ENCODE data around the gene STK11. TPM values are rescaled to one million over a fixed set of nuclear protein-coding genes. Genes with fewer than 3 reads are reported as not detected.

STK11 gene
- 10 to 100 TPM; 60.2 to 70.0 TPM for total RNA-seq

DNA sequence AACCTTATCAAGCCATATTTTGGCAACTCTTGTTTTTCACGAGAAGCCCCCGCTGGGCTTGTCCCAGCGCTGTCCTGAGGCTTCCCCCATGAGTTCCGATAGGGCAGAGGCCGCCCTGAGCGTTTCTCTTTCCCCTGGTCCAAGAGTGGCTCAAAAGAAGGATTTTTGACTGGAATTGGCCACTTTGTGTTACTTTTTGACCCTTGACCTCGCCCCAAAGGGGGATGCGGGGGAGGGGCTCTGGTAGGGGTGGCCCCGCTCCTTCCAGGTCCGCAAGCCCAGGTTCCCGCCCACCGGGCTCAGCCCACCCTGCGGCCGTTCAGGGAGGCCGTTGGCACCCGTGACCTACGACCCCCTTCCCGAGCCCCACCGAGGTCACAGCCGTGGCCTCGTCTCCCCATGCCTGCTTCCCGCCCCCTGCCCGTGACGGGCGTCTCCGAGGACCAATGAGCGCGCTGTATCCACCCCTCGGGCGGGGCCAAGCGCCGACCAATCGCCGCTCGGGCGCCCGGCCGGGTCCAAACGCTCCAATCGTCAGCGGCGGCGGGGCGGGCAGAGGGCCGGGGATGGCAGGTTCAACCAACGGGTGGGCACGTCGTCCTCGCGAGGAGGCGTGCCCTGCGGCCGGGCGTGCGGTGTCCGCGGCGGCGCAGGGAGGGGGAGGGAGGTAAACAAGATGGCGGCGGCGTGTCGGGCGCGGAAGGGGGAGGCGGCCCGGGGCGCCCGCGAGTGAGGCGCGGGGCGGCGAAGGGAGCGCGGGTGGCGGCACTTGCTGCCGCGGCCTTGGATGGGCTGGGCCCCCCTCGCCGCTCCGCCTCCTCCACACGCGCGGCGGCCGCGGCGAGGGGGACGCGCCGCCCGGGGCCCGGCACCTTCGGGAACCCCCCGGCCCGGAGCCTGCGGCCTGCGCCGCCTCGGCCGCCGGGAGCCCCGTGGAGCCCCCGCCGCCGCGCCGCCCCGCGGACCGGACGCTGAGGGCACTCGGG is at the start of gene STK11:
STK11 (plus strand) TSS at position 665 of the 986 bp plus-strand sequence. CDS start 1,136 bp downstream, outside the sequence.
- Histone ChIP-seq H3K4me1 (ENCODE audit: control insufficient read depth in 1 of 2, low read depth in 2 of 2) (peaks cover 24 to 37% of the 10 kb centered on the region in 2 donors), H3K4me3 (peak within 1 kb of the TSS; percentile 86), H3K9me3 (no peaks in the 10 kb centered on the region), H3K36me3 (no peaks in the 10 kb centered on the region), H3K27me3 (replicated peaks; ENCODE audit: insufficient read depth) (no peaks in the 10 kb centered on the region), H3K27ac (peak within 1 kb of the TSS; percentile 85 to 90)
- ATAC-seq (ENCODE audit: insufficient number of reproducible peaks, low FRiP score, low read depth): peak; percentile 82
- DNase-seq (ENCODE audit: low spot score): peak; percentile 96
- TF ChIP-seq, protein P1, sequence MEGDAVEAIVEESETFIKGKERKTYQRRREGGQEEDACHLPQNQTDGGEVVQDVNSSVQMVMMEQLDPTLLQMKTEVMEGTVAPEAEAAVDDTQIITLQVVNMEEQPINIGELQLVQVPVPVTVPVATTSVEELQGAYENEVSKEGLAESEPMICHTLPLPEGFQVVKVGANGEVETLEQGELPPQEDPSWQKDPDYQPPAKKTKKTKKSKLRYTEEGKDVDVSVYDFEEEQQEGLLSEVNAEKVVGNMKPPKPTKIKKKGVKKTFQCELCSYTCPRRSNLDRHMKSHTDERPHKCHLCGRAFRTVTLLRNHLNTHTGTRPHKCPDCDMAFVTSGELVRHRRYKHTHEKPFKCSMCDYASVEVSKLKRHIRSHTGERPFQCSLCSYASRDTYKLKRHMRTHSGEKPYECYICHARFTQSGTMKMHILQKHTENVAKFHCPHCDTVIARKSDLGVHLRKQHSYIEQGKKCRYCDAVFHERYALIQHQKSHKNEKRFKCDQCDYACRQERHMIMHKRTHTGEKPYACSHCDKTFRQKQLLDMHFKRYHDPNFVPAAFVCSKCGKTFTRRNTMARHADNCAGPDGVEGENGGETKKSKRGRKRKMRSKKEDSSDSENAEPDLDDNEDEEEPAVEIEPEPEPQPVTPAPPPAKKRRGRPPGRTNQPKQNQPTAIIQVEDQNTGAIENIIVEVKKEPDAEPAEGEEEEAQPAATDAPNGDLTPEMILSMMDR (IDR thresholded peaks at IDR 0.05): no peak

DNA sequence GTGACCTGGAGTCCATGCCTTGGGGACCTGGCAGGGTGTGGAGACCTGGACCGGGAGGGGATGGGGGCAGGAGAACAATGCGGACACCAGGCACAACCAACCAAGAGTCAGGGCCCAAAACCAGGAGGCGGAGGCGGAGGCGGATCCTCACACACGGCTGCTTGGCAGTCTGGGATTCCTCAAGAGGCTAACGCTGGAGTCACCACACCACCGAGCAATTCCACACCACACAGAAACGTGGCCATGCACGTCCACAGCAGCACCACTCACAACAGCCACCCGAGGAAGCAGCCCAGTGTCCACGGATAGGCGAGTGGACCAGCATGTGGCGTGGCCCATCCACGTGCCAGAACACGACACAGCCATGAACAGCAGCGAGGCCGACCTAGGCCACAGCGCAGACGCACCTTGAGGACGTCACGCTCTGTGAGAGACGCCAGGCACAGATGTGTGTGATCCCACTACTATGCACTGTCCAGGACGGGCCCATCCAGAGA is 49.2 kb upstream of the STK11 start:
- H3K27me3 ChIP-seq (replicated peaks; ENCODE audit: insufficient read depth): no peaks in the 10 kb centered on the region
- H3K4me1 ChIP-seq (ENCODE audit: control insufficient read depth in 1 of 2, low read depth in 2 of 2): peaks cover 31 to 51% of the 10 kb centered on the region in 2 donors
- no peak for DNase-seq (ENCODE audit: low spot score)
- peak overlapping the region; percentile 86 to 90 for H3K27ac ChIP-seq
- H3K4me3 ChIP-seq: no peak overlapping the region
- no peak for ATAC-seq (ENCODE audit: insufficient number of reproducible peaks, low FRiP score, low read depth)
- TF ChIP-seq, protein P1 (IDR thresholded peaks at IDR 0.05): no peak
- H3K9me3 ChIP-seq: no peaks in the 10 kb centered on the region
- H3K36me3 ChIP-seq: peaks cover 4% of the 10 kb centered on the region

DNA sequence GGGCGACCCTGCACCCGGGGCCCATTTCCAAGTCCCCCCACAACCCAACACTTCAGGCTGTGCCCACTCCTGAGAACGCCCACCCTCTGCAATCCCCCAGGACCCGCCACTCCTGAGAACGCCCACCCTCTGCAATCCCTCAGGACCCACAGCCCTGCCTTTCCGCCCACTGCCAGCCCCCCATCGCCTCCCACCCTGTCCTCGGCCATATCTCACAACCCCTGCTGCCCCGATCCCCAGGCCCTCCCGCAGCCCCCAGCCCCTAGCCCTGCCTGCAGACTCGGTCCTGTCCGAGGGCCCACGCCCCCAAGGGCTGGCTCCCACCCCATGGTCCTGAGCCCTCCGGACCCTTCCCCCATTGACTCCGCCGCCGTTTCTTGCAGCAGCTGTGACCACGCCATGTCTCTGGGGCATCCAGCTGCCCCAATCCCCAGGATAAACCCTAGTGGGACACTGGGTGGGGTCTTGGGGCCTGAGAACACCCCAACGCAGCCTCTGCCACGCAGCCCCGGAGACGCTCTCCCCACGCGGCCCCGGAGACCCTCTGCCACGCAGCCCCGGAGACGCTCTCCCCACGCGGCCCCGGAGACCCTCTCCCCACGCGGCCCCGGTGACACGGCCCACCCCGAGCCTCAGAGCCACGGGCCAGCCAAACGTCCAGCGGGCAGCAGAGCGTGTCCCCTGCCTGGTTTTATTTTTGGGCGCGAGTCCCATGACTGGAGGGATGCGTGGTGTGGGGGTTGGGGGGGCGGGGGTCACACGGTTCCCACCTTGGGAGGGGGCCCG is 48.6 kb upstream of the STK11 start:
- Histone ChIP-seq H3K4me3 (no peak overlapping the region), H3K4me1 (ENCODE audit: control insufficient read depth in 1 of 2, low read depth in 2 of 2) (peaks cover 25 to 44% of the 10 kb centered on the region in 2 donors), H3K27me3 (replicated peaks; ENCODE audit: insufficient read depth) (no peaks in the 10 kb centered on the region), H3K9me3 (no peaks in the 10 kb centered on the region), H3K36me3 (peaks cover 4% of the 10 kb centered on the region), H3K27ac (peak overlapping the region in 1 of 2 donors; percentile 90)
- no peak for DNase-seq (ENCODE audit: low spot score)
- TF ChIP-seq, protein P1 (IDR thresholded peaks at IDR 0.05): no peak
- no peak for ATAC-seq (ENCODE audit: insufficient number of reproducible peaks, low FRiP score, low read depth)

DNA sequence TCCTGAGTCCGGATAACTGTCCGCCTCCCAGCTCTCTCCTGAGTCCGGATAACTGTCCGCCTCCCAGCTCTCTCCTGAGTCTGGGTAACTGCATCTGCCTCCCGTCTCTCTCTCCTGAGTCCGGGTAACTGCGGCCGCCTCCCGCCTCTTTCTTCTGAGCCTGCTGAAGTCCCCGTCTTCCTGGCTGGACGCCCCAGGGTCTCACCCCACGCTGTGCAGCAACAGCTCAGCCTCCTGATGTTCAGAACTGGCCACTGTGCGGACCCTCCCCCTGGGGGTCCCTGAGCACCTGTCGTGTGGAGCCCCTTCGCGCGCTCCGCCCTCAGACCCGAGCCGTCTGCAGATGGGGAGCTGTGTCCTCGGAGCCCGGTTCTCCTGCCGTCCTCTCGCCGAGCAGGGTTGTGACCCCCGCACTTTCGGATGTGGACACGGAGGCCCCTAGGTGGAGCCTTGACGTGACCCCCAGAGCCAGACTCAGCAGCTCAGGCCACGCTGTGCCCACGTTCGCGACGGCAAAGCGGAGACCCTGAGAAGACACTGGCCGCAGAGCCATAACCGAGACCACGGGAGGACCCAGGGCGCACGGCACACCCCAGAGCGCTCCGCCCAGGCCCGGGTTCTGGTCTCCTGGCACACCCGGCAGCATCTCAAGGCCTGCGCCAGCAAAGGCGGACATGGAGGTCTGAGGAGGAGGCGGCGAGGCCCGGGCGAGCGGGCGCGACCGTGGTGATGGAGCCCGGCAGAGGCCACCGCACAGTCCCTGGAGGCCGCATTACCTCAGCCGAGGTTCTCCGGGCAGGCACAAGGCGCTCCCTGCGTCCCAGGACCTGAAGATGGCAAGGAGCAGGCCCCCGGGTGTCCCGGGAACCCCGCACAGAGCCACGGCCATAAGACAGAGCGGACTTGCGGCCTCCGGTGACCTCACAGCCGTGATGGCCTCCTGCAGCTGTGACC is 47.4 kb upstream of the STK11 start:
- Histone ChIP-seq H3K4me3 (no peak overlapping the region), H3K27me3 (replicated peaks; ENCODE audit: insufficient read depth) (no peaks in the 10 kb centered on the region), H3K36me3 (peaks cover 4% of the 10 kb centered on the region), H3K27ac (no peak overlapping the region), H3K4me1 (ENCODE audit: control insufficient read depth in 1 of 2, low read depth in 2 of 2) (peaks cover 25 to 36% of the 10 kb centered on the region in 2 donors), H3K9me3 (no peaks in the 10 kb centered on the region)
- DNase-seq (ENCODE audit: low spot score) (no peak), ATAC-seq (ENCODE audit: insufficient number of reproducible peaks, low FRiP score, low read depth) (no peak)
- TF ChIP-seq, protein P1 (IDR thresholded peaks at IDR 0.05): no peak
